GM21515 (cell line): ENCODE results near the gene POSTN.
"Not testable (repeated sequence)": the region's sequence is repeated elsewhere in the genome, so short reads cannot be mapped to it uniquely, and the experiment has no call there.

Experiments
- ATAC-seq: cut with Tn5 transposase; IDR thresholded peaks from one replicate; pipeline ENCODE4 v1.9.1; 2021; ENCODE audit not compliant: unreplicated experiment

The POSTN gene

GRCh38 chr13:37599519-37599918 lies 951 bp upstream of the POSTN start:
- ATAC-seq, result no peak

- no peak for ATAC-seq
These were observed 1.0 kb downstream of the POSTN start for GRCh38 chr13:37597477-37598025.

GRCh38 chr13:37596805-37597204 lies 1.8 kb downstream of the POSTN start:
- ATAC-seq, result no peak

GRCh38 chr13:37595162-37595561 lies 3.4 kb downstream of the POSTN start:
- ATAC-seq, result no peak

GRCh38 chr13:37594550-37594949 lies 4.0 kb downstream of the POSTN start:
- ATAC-seq, result no peak

- ATAC-seq, result not testable (repeated sequence)
These were observed 9.2 kb downstream of the POSTN start for GRCh38 chr13:37589381-37589780.

GRCh38 chr13:37587236-37587635 lies 11.3 kb downstream of the POSTN start:
- no peak for ATAC-seq

GRCh38 chr13:37586164-37586563 lies 12.4 kb downstream of the POSTN start:
- ATAC-seq, result no peak

- no peak for ATAC-seq
These were observed 13.0 kb downstream of the POSTN start for GRCh38 chr13:37585541-37585940.

- no peak for ATAC-seq
These were observed 22.0 kb downstream of the POSTN start for GRCh38 chr13:37576601-37577000.

- no peak for ATAC-seq
These were observed 33.1 kb downstream of the POSTN start for GRCh38 chr13:37565425-37565824.

- ATAC-seq, result no peak
These were observed 37.5 kb downstream of the POSTN start for GRCh38 chr13:37561031-37561430.

- no peak for ATAC-seq
These were observed 38.0 kb downstream of the POSTN start for GRCh38 chr13:37560526-37560925.

GRCh38 chr13:37558766-37559165 lies 39.8 kb downstream of the POSTN start:
- not testable (repeated sequence) for ATAC-seq

- ATAC-seq, result no peak
These were observed 52.5 kb downstream of the POSTN start for GRCh38 chr13:37546087-37546486.

- no peak for ATAC-seq
These were observed 53.6 kb downstream of the POSTN start for GRCh38 chr13:37544995-37545394.

GRCh38 chr13:37539976-37540605 lies 58.5 kb downstream of the POSTN start:
- no peak for ATAC-seq

GRCh38 chr13:37539170-37539569 lies 59.4 kb downstream of the POSTN start:
- no peak for ATAC-seq

GRCh38 chr13:37535501-37535900 lies 63.1 kb downstream of the POSTN start:
- no peak for ATAC-seq

- no peak for ATAC-seq
These were observed 63.9 kb downstream of the POSTN start for GRCh38 chr13:37534676-37535075.

GRCh38 chr13:37534181-37534580 lies 64.4 kb downstream of the POSTN start:
- no peak for ATAC-seq

- ATAC-seq, result no peak
These were observed 67.5 kb downstream of the POSTN start for GRCh38 chr13:37531049-37531448.

- no peak for ATAC-seq
These were observed 68.7 kb downstream of the POSTN start for GRCh38 chr13:37529751-37530385.
